ENCODE measurements around the gene PLCB2.

Gene PLCB2

GRCh38 chr15:40344631-40345120, 36.9 kb upstream of the PLCB2 start:
- TF ChIP-seq CTCF (IDR thresholded peaks at IDR 0.05; ENCODE audit: low read depth, low read length) = peak; percentile 82
- H3K4me3 ChIP-seq (replicated peaks in 1 of 2; ENCODE audit: low read depth in 2 of 2, low read length in 2 of 2) = no peak overlapping the region
- DNase-seq (ENCODE audit: low read depth in 2 of 2) = peak; percentile 76 to 79

- peak; percentile 64 to 74 for DNase-seq (ENCODE audit: low read depth in 2 of 2)
- TF ChIP-seq CTCF (IDR thresholded peaks at IDR 0.05; ENCODE audit: low read depth, low read length) = no peak
- H3K4me3 ChIP-seq (replicated peaks in 1 of 2; ENCODE audit: low read depth in 2 of 2, low read length in 2 of 2) = peak overlapping the region in 1 of 2 donors; percentile 28
Observed at GRCh38 chr15:40344217-40344616, 36.5 kb upstream of the PLCB2 start.

GRCh38 chr15:40343512-40343911, 35.8 kb upstream of the PLCB2 start:
- peak; percentile 95 to 98 for DNase-seq (ENCODE audit: low read depth in 2 of 2)
- peak overlapping the region in 1 of 2 donors; percentile 28 for H3K4me3 ChIP-seq (replicated peaks in 1 of 2; ENCODE audit: low read depth in 2 of 2, low read length in 2 of 2)
- no peak for TF ChIP-seq CTCF (IDR thresholded peaks at IDR 0.05; ENCODE audit: low read depth, low read length)

GRCh38 chr15:40342416-40343320, 34.9 kb upstream of the PLCB2 start:
- DNase-seq (ENCODE audit: low read depth in 2 of 2) = peak; percentile 57 to 68
- no peak for TF ChIP-seq CTCF (IDR thresholded peaks at IDR 0.05; ENCODE audit: low read depth, low read length)
- H3K4me3 ChIP-seq (replicated peaks in 1 of 2; ENCODE audit: low read depth in 2 of 2, low read length in 2 of 2) = no peak overlapping the region

- peak within 1 kb of the TSS; percentile 42 to 65 for H3K4me3 ChIP-seq (replicated peaks in 1 of 2; ENCODE audit: low read depth in 2 of 2, low read length in 2 of 2)
- DNase-seq (ENCODE audit: low read depth in 2 of 2) = peak; percentile 92 to 93
- TF ChIP-seq CTCF (IDR thresholded peaks at IDR 0.05; ENCODE audit: low read depth, low read length) = no peak
Observed at GRCh38 chr15:40340740-40341400, 33.1 kb upstream of the PLCB2 start, which contains the start of gene CCDC9B. Gene CCDC9B, minus strand, starts transcription at chr15:40340939. Its CDS starts 120 bp downstream, at chr15:40340819.

- peak overlapping the region; percentile 42 to 65 for H3K4me3 ChIP-seq (replicated peaks in 1 of 2; ENCODE audit: low read depth in 2 of 2, low read length in 2 of 2)
- DNase-seq (ENCODE audit: low read depth in 2 of 2) = peak; percentile 82 to 92
- no peak for TF ChIP-seq CTCF (IDR thresholded peaks at IDR 0.05; ENCODE audit: low read depth, low read length)
Observed at GRCh38 chr15:40340038-40340739, 32.5 kb upstream of the PLCB2 start.

Measured in cardiac fibroblast (primary cell).